K562 (cell line): Measurements from ENCODE around the gene ATP6V0A1. TPM values are rescaled to one million over a fixed set of nuclear protein-coding genes. Genes with fewer than 3 reads are reported as not detected.

ENCODE experiments used
- ARNT ChIP-seq, 2 experiments: fragments of 450-650 bp; IDR thresholded peaks; 2 replicates each; pipeline ENCODE4 v1.6.1; 2016; ENCODE audit warnings: mild to moderate bottlenecking in 1 of 2
- CBFB ChIP-seq: sonication (generic); formaldehyde crosslinking; IDR thresholded peaks from 2 replicates; pipeline ENCODE4 v1.4.0; 2020; ENCODE audit warnings: mild to moderate bottlenecking, missing genetic modification reagents
- DMBX1 ChIP-seq: fragments of 250-450 bp; sonication (Bioruptor Pico); IDR thresholded peaks from 2 replicates; pipeline ENCODE4 v1.8.0; 2022; ENCODE audit warnings: inconsistent platforms, mild to moderate bottlenecking, moderate library complexity, borderline replicate concordance
- GABPB1 ChIP-seq: sonication (generic); formaldehyde crosslinking; IDR thresholded peaks from 2 replicates; pipeline ENCODE4 v1.8.0; 2022; ENCODE audit warnings: mild to moderate bottlenecking, missing genetic modification reagents
- HDAC2 ChIP-seq: fragments of 450-650 bp; IDR thresholded peaks from 2 replicates; pipeline ENCODE4 v1.6.1; 2016; ENCODE audit warnings: mild to moderate bottlenecking
- HDAC8 ChIP-seq: fragments of 450-650 bp; IDR thresholded peaks from 2 replicates; pipeline ENCODE4 v1.6.1; 2016; ENCODE audit warnings: mild to moderate bottlenecking, missing genetic modification characterization, moderate library complexity, missing compliant biosample characterization
- NCOA1 ChIP-seq: fragments of 450-650 bp; IDR thresholded peaks from 2 replicates; pipeline ENCODE4 v1.6.1; 2016; ENCODE audit warnings: low read depth
- NFRKB ChIP-seq: fragments of 450-650 bp; IDR thresholded peaks from 2 replicates; pipeline ENCODE4 v1.6.1; 2016; ENCODE audit warnings: low read depth
- NR4A1 ChIP-seq, 2 experiments: fragments of 250-450 bp in 1 of 2; fragments of 450-650 bp in 1 of 2; sonication (Bioruptor Pico) in 1 of 2; IDR thresholded peaks; 2 replicates each; pipeline versions ENCODE4 v1.4.0 to v1.6.1; 2016 to 2020; ENCODE audit warnings: mild to moderate bottlenecking in 2 of 2, missing compliant biosample characterization in 1 of 2, missing genetic modification characterization in 1 of 2, moderate library complexity in 1 of 2
- RREB1 ChIP-seq: fragments of 250-450 bp; sonication (Bioruptor Pico); IDR thresholded peaks from 2 replicates; pipeline ENCODE4 v1.4.0; 2020
- SMAD3 ChIP-seq: fragments of 450-650 bp; formaldehyde crosslinking; conservative IDR thresholded peaks from 2 replicates; pipeline ENCODE4 v1.4.0; 2020; ENCODE audit warnings: mild to moderate bottlenecking
- SMAD4 ChIP-seq: fragments of 250-450 bp; sonication (Bioruptor Pico); conservative IDR thresholded peaks from 2 replicates; pipeline ENCODE4 v1.8.0; 2021; ENCODE audit warnings: inconsistent platforms, mild to moderate bottlenecking, moderate library complexity
- ZBTB9 ChIP-seq: fragments of 450-650 bp; formaldehyde crosslinking; IDR thresholded peaks from 2 replicates; pipeline ENCODE4 v1.4.0; 2020; ENCODE audit warnings: mild to moderate bottlenecking, moderate library complexity
- ZNF277 ChIP-seq: fragments of 250-450 bp; sonication (Bioruptor Pico); IDR thresholded peaks from 2 replicates; pipeline ENCODE4 v1.8.0; 2022; ENCODE audit warnings: inconsistent platforms, mild to moderate bottlenecking, moderate library complexity, borderline replicate concordance
- ZNF316 ChIP-seq: fragments of 450-650 bp; IDR thresholded peaks from 2 replicates; pipeline ENCODE4 v1.6.1; 2016
- ZNF561 ChIP-seq: fragments of 450-650 bp; formaldehyde crosslinking; conservative IDR thresholded peaks from 2 replicates; pipeline ENCODE4 v1.4.0; 2020; ENCODE audit warnings: mild to moderate bottlenecking, moderate library complexity
- ZNF76 ChIP-seq: fragments of 250-450 bp; sonication (Bioruptor Pico); IDR thresholded peaks from 2 replicates; pipeline ENCODE4 v1.4.0; 2020; ENCODE audit warnings: mild to moderate bottlenecking, moderate library complexity, borderline replicate concordance
- ZNF830 ChIP-seq: fragments of 250-450 bp; sonication (Bioruptor Pico); IDR thresholded peaks from 2 replicates; pipeline ENCODE4 v1.5.0; 2021; ENCODE audit warnings: mild to moderate bottlenecking
- polyA plus RNA-seq, 8 experiments: library from polyadenylated mRNA; depleted of rRNA in 4 of 8; stranded (reverse) in 5 of 8; unstranded in 3 of 8; fragments of >200 nt; fragmentation: Nextera tagmentation in 2 of 8; fragmentation: Illumina TruSeq in 1 of 8; extraction: Ambion mirVana in 2 of 8; extraction: Trizol in 1 of 8; gene quantifications; 2 replicates each; pipeline versions ENCODE4 v1.2.1 to v1.2.3, GENCODE V29; 2011 to 2014; ENCODE audit warnings: inconsistent platforms in 1 of 8, missing spikeins in 1 of 8
- total RNA-seq, 7 experiments: library from RNA; depleted of rRNA in 6 of 7; stranded (reverse); fragments of >200 nt in 6 of 7; fragmentation: Illumina TruSeq in 2 of 7; extraction: Trizol in 2 of 7; gene quantifications; 2 replicates each; pipeline versions ENCODE4 v1.2.1 to v1.2.3, GENCODE V29; 2011 to 2021; ENCODE audit warnings: low replicate concordance in 1 of 7

The ATP6V0A1 gene
- total and polyA plus RNA-seq, 9 of the 15 experiments (the other 6 are each of a cell fraction or from before 2014, with no cell fraction given), result 11.8 to 158 (median 75.5) TPM

DNA sequence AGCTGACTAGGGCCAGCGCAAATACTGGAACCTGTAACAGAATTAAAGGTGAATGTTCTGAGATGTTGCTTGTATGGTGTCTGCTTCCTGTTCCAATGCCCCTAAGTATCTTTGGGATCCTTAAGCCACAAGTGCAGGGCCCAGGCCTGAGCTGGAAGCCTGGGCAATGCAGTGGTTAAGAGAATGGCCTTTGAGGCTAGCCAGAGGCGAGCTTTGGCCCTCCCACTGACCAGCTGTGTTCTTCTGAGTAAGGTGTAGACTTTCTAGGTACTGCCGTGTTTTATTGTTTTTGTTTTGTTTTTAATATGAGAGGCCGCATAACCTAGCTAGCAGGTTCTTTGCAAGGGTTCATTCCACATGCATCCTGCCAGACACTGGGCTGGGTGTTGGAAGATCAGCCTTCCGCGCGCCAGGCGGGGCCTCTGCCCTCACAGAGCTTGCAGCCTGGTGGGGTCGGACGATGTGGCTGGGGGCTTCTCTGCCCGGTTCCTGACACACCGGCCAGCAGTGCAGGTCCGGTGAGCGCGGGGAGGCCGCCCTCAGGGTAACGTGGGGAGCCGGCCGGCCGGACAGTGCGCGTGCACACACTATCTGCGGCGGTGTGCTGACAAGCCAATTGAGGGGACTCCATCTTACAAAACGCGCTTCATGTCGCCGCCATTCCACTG, 107.7 kb downstream of the ATP6V0A1 start (continued):
- TF ChIP-seq GABPB1 (CRISPR knock-in tag) (no peak), ZNF316 (no peak), ZNF561 (0 out of 2 replicates have a peak, but pooled peaks have one; percentile 29), NR4A1 (CRISPR knock-in tag; IDR thresholded peaks at IDR 0.05) (peak; percentile 63; the same call in 1 of the 2 replicates), NR4A1 (tag; IDR thresholded peaks at IDR 0.05) (no peak), SMAD3 (no peak), ZNF830 (CRISPR knock-in tag) (peak; percentile 84; the same call in 1 of the 2 replicates), SMAD4 (CRISPR knock-in tag) (0 out of 2 replicates have a peak, but pooled peaks have one; percentile 77), RREB1 (peak; percentile 73), HDAC2 (0 out of 2 replicates have a peak, but pooled peaks have one; percentile 19), ZNF76 (CRISPR knock-in tag) (peak; percentile 62; the same call in 1 of the 2 replicates), HDAC8 (tag) (peak; percentile 59; the same call in 1 of the 2 replicates), DMBX1 (CRISPR knock-in tag) (peak; percentile 57), ARNT (IDR thresholded peaks at IDR 0.05) (no peak), CBFB (CRISPR knock-in tag) (peak; percentile 71; the same call in 1 of the 2 replicates), ZNF277 (CRISPR knock-in tag) (no peak), ZBTB9 (CRISPR knock-in tag) (peak; percentile 87), NFRKB (0 out of 2 replicates have a peak, but pooled peaks have one; percentile 18), NCOA1 (peak; percentile 18; the same call in 1 of the 2 replicates)
